ENCODE measurements around the gene TOR3A.

The TOR3A gene

DNA sequence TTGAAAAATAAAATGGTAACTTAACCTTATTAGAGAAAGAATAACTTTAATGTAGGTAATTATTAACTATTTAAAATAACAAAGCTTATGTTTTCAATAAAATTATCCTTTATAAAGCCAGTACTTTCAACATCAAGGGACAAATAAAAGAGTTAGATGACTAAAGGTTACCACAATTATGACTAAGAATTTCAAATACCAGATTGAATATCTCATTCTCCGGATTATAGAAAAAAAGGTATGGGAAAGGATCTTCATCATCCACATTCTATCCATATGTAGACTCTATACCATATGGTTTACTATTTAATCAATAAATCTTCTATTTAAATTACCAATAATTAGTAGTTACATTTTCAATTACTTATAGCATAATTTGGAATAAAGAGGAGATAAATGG is 62.8 kb downstream of the TOR3A start:
- Histone ChIP-seq H3K27ac (ENCODE audit: low read depth, low read length) (no peak overlapping the region), H3K4me1 (ENCODE audit: control insufficient read depth in 1 of 2, insufficient read depth in 2 of 2, low read length in 2 of 2) (no peaks in the 10 kb centered on the region), H3K36me3 (ENCODE audit: control insufficient read depth in 1 of 2, insufficient read depth in 2 of 2, low read length in 2 of 2) (no peaks in the 10 kb centered on the region), H3K9me3 (ENCODE audit: control insufficient read depth in 1 of 2, low read length in 2 of 2) (no peaks in the 10 kb centered on the region), H3K4me3 (ENCODE audit: low read depth in 1 of 2, low read length in 2 of 2) (no peak overlapping the region), H3K9ac (ENCODE audit: low read depth in 1 of 2, low read length in 2 of 2) (no peak overlapping the region), H3K27me3 (ENCODE audit: control insufficient read depth in 1 of 2, insufficient read depth in 2 of 2, low read length in 2 of 2) (no peaks in the 10 kb centered on the region)

DNA sequence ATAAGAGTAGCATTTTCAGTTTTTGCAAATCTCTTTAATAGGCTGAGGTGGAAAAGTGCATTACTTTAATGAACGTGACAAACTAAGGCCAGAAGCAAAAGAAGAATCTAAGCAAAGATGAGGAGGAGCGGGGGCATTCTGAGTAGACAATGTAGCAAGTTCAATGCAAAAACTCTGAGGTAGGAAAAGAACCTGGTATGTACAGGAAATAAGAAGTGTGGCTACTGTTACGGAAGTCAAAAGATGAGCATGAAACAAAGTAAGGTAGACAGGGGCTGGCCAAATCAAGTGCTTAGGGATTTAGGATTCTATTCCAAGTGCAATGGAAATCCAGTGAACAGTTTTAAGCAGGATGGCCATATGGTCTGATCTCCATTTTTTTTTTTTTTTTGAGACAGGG is 63.7 kb downstream of the TOR3A start:
- no peak overlapping the region for H3K4me3 ChIP-seq (ENCODE audit: low read depth in 1 of 2, low read length in 2 of 2)
- H3K27me3 ChIP-seq (ENCODE audit: control insufficient read depth in 1 of 2, insufficient read depth in 2 of 2, low read length in 2 of 2) = no peaks in the 10 kb centered on the region
- H3K36me3 ChIP-seq (ENCODE audit: control insufficient read depth in 1 of 2, insufficient read depth in 2 of 2, low read length in 2 of 2) = no peaks in the 10 kb centered on the region

More for the DNA sequence above, 63.7 kb downstream of the TOR3A start:
- H3K27ac ChIP-seq (ENCODE audit: low read depth, low read length) = no peak overlapping the region
- H3K9ac ChIP-seq (ENCODE audit: low read depth in 1 of 2, low read length in 2 of 2) = no peak overlapping the region
- no peaks in the 10 kb centered on the region for H3K9me3 ChIP-seq (ENCODE audit: control insufficient read depth in 1 of 2, low read length in 2 of 2)
- no peaks in the 10 kb centered on the region for H3K4me1 ChIP-seq (ENCODE audit: control insufficient read depth in 1 of 2, insufficient read depth in 2 of 2, low read length in 2 of 2)

Measured in duodenal mucosa (tissue), 2 donors.